Adipose tissue (tissue), 3 donors: ENCODE results near the gene TXK. TPM values are rescaled to one million over a fixed set of nuclear protein-coding genes. Genes with fewer than 3 reads are reported as not detected.
"Not testable (repeated sequence)": the region's sequence is repeated elsewhere in the genome, so short reads cannot be mapped to it uniquely, and the experiment has no call there.

Experiments used
- H3K27ac ChIP-seq: one replicate; pipeline ENCODE4 v1.5.1; 2013; ENCODE audit warnings: low read depth, low read length
- WGBS, 3 donors: extraction: QIAGEN DNeasy Blood & Tissue Kit; methylation state at CpG; one replicate each; pipeline ENCODE4 v1.1.7; 2013; 5-methylcytosine and 5-hydroxymethylcytosine counted together
- polyA plus RNA-seq, 3 donors: library from polyadenylated mRNA; stranded (reverse); fragments of 200-250 nt; gene quantifications; one replicate each; pipeline ENCODE4 v1.2.3, GENCODE V29; 2013
- donor health status: healthy with polysubstance abuse.
- donor health status: Bipolar disorder and iron deficiency.
- donor health status: healthy.

The TXK gene
- under 1 TPM in 2 of 3 donors, not detected in 1; 0.45 to 0.87 TPM for polyA plus RNA-seq

GRCh38 chr4:48134081-48134480, at the start of gene TXK:
TXK (minus strand) TSS chr4:48134250; CDS start chr4:48134170, 80 bp downstream.
- no peak within 1 kb of the TSS for H3K27ac ChIP-seq
- 80 to 91% (median 80%) methylated on average over 5 of the region's 5 CpGs for WGBS, 3 donors

DNA sequence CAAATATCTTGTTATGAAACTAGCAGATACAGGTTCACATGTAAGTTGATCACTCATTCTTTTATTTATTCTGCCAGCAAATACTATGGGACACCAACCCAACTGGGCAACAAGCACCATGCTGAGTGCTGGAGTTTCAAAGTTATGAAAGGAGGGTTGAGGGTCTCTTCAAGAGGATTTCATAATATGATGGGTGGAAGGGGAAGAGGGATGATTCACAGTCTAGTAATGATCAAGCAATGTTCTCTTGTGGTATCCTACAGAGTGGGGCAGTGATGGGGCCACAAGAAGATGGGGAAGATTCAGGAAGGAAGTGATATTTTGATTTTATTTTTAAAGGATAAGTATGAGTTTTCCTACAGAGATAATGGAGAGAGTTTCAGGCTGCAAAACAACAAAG, 46.2 kb upstream of the TXK start:
- no peak overlapping the region for H3K27ac ChIP-seq

DNA sequence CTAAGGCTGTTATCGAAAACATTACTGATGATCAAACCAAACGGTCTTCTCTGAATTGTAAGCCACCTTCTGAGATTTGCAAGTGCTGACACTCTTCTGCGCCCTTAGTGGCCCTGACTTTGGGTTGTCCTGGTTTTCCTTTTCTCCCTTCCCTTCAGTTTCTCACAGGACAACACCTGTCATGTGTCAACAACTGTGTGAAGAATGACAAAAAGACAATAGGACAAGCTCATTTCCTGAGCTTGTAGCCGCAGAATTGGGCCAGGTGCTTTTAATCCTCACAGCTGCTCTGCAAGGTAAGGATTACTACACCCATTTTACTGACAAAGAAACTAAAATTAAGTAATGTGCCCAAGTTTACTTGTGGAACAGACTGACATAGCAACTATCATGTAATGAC, 44.9 kb upstream of the TXK start:
- 73 to 86% (median 75%) methylated on average over 4 of the region's 4 CpGs for WGBS, 3 donors
- H3K27ac ChIP-seq = no peak overlapping the region

DNA sequence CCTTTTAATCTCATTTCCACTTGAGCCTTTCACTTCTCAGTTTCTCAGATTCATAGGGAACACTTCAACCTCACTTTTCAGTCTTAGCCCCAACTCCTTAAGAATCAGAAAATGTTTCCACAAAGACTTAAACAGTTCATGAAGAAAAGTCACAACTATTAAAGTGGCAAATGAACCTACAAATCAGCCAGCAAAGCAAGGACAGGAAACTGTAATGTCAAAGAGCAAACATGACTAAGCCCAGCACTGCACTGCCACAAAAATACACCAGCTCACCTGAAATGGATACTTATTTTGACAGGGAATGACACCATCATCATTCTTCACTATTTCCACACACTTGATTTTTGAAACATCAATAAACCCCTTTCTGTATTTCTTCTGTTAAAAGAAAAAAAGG, 41.8 kb upstream of the TXK start:
- H3K27ac ChIP-seq = no peak overlapping the region

GRCh38 chr4:48175328-48175727, 41.3 kb upstream of the TXK start:
- 69 to 71% (median 69%) methylated on average over 7 of the region's 7 CpGs for WGBS, 3 donors
- no peak overlapping the region for H3K27ac ChIP-seq

DNA sequence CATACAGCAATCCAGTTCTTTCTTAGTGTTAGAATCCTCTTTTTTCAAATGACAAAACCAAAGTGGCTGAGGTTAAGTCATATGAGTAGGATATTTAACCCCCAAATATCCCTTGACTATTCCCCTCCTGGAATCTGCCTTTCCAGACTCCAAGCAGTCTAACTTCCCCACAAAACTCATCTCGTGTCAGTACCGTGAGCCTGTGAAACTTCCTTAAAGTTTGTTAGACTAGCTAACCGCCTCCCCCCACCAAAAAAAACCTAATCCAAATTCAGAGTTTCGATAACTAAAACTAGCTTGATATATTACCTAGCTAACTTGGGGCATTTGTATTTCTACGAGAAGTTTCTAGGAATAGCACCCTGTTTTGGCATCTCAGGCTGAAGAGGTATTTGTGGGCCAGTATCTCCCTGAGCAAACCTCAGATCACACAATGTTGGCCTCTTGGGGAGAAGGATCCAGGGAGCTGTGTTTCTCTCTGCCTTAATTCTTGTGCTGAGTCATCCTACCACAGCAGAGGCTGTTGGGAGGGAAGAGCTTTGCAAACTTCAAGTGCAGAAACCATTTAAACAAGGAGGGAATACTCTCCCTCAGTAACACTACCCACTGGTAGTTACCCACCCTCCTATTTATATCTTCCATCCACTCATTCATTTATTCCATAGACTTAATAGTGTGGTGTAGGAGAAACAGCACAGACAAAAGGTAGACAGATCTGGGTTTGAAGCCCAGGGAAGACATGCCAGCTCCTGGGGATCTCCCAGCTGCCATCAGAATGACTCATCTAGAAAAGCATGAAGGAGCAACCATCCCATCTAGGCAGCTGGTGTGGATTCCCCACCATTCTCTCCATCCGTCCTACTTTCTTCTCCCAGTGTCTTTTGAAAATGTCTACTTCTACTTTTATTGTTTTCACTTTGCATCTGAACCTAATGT, 39.3 kb upstream of the TXK start:
- no peak overlapping the region for H3K27ac ChIP-seq
- 64 to 77% (median 66%) methylated on average over 6 of the region's 6 CpGs for WGBS, 3 donors

- WGBS, 3 donors = 70 to 76% (median 70%) methylated on average over 4 of the region's 4 CpGs
- H3K27ac ChIP-seq = no peak overlapping the region
These were observed 38.6 kb upstream of the TXK start for GRCh38 chr4:48172651-48173050.

- H3K27ac ChIP-seq = no peak overlapping the region
- WGBS, 3 donors = 0 to 41% (median 41%) methylated on average over 1 of the region's 1 CpG
These were observed 35.6 kb upstream of the TXK start for GRCh38 chr4:48169636-48170035.

- H3K27ac ChIP-seq = no peak overlapping the region
- whole genome bisulfite sequencing, 3 donors = 70 to 74% (median 73%) methylated on average over 5 of the region's 5 CpGs
These were observed 33.7 kb upstream of the TXK start for GRCh38 chr4:48167538-48168263.

DNA sequence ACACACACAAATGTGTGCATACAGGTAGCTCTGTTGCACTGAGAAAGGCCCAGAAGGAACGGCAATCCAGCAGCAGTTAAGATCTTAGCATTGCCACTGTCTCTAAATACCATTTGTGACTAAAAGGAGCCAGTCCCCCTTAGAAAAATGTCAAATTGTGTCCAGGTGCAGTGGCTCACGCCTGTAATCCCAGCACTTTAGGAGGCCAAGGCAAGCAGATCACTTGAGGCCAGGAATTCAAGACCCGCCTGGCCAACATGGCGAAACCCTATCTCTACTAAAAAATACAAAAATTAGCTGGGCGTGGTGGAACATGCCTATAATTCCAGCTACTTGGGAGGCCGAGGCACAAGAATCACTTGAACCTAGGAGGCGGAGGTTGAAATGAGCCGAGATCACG, 30.5 kb upstream of the TXK start:
- WGBS, 3 donors = 95 to 97% (median 95%) methylated on average over 9 of the region's 9 CpGs
- not testable (repeated sequence) for H3K27ac ChIP-seq

- 44 to 67% (median 60%) methylated on average over 1 of the region's 1 CpG for WGBS, 3 donors
- no peak overlapping the region for H3K27ac ChIP-seq
These were observed 29.7 kb upstream of the TXK start for GRCh38 chr4:48163746-48164145.

- 72 to 87% (median 74%) methylated on average over 4 of the region's 4 CpGs for WGBS, 3 donors
- no peak overlapping the region for H3K27ac ChIP-seq
These were observed 28.1 kb upstream of the TXK start for GRCh38 chr4:48162162-48162561.

- no peak overlapping the region for H3K27ac ChIP-seq
- WGBS, 3 donors = 76 to 81% (median 77%) methylated on average over 3 of the region's 3 CpGs
These were observed 23.2 kb upstream of the TXK start for GRCh38 chr4:48157271-48157670.

GRCh38 chr4:48156423-48156822, 22.4 kb upstream of the TXK start:
- 97 to 100% (median 97%) methylated on average over 1 of the region's 1 CpG for WGBS, 3 donors
- H3K27ac ChIP-seq = no peak overlapping the region

DNA sequence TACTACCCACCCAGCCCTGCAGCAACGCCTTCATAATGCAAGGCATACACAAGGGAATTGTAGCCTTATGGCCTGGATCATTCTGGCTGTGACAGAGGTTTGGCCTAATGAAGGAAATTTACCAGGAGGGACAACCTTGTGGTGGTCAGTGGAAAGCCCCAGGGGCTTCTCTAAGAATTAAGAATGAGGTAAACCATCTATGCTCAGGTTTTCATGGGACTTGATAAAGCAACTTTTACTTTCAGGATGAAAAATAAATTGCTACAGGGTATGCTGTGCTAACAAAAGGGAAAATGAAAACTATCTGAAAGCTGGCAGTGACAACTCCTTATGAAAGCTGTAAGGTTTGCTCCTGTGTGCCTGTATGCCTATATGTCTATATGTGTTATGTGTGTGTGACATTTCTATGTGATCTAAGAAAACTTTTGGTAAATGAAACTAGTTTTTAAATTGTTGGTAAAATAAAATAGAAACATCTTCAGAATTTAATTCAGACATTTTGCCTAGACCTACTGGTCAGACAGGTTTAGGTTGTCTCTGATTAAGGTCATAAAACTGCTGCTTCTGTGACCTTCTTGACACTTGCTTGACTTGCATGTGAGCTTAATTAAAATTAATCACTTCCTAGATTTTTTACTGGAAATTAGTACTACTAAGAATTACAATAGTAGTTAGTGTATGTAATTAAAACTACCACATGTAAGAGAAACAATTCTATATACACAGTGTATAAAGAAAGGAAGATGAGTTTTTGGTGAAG, 19.9 kb upstream of the TXK start:
- WGBS, 3 donors = 78 to 100% (median 91%) methylated on average over 1 of the region's 1 CpG
- H3K27ac ChIP-seq = no peak overlapping the region

GRCh38 chr4:48152259-48152658, 18.2 kb upstream of the TXK start:
- no peak overlapping the region for H3K27ac ChIP-seq
- WGBS, 3 donors = 94 to 99% (median 98%) methylated on average over 5 of the region's 5 CpGs

- no peak overlapping the region for H3K27ac ChIP-seq
- WGBS, 3 donors = 88 to 89% (median 88%) methylated on average over 3 of the region's 3 CpGs
These were observed 15.8 kb upstream of the TXK start for GRCh38 chr4:48149827-48150370.

GRCh38 chr4:48147621-48148020, 13.6 kb upstream of the TXK start:
- H3K27ac ChIP-seq = no peak overlapping the region
- 94 to 97% (median 95%) methylated on average over 1 of the region's 1 CpG for WGBS, 3 donors

DNA sequence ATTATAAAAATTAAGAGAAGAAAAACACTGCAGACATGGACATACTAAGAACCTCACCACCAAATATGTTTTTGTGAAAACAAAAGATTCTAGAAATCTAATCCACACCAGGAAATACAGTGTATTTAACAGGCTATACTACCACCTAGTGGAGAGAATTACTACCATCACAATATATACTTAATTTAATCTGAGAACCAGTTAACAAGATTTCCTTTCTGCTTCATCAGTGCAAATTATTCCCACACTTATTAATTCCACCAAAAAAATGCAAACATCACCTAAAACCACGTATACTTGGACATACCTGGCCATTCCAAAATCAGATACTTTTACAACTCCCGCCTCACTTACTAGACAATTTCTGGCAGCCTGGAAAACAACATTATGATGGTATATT, 7.0 kb upstream of the TXK start:
- 54 to 65% (median 62%) methylated on average over 2 of the region's 2 CpGs for WGBS, 3 donors
- H3K27ac ChIP-seq = no peak overlapping the region
